ENCODE measurements around the gene CMTM4. TPM values are rescaled to one million over a fixed set of nuclear protein-coding genes. Genes with fewer than 3 reads are reported as not detected.
A peak's percentile ranks its signal among the peaks of the same experiment; 100 is the strongest.
"Not testable (repeated sequence)": the region's sequence is repeated elsewhere in the genome, so short reads cannot be mapped to it uniquely, and the experiment has no call there.

The CMTM4 gene
- total and polyA plus RNA-seq, 3 experiments from 2014 or later, result 0.20 to 4.4 (median 4.1) TPM

DNA sequence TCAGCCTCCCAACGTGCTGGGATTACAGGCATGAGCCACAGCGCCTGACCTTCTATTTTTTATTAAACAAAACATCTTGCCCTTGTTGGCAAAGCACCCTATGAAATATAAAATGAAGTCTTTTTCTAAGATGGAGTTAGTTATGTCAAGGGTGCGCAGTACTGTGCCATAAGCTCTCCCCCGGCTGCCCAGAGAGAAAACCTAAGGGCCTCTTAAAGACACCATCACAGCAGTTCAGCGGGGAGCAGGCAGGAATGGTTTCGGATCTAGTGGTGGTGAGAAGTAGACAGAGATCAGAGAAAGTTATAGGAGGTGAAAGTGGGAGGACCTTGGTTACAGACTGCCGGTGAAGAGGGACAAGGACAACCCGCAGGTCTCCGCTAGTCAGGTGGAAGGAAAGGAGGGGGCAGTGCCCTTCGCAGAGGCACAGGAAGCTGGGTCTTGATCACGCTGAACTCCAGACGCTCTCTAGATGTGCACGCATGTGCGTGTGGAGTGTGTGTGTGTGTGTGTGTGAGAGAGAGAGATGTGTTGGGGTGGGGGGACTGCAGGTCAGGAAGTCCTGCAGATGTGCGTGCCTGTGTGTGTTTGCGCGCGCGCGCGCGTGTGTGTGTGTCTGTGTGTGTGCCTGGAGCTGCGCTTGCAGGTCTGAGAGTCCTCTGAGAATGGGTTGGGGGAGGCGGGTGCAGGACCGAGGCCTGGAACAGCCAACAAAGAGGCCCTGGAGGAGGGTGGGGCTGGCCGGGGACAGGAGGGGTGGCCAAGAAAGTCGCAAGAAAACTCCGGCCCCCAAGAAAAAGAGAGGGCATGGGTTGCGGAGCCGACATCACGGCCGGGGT is 92.8 kb downstream of the CMTM4 start:
- POLR2A ChIA-PET, result interaction anchor here (0.7 to 2.2 kb wide), 12 partner anchors 14 to 269 kb away, joined by 3 to 15 read pairs (median 3); partner anchors contain the start of genes CKLF, CMTM2 and TK2
- Histone ChIP-seq H3K4me1 (ENCODE audit: insufficient read depth, low read length) (peaks cover 34% of the 10 kb centered on the region), H3K9me3 (ENCODE audit: low read length) (no peaks in the 10 kb centered on the region), H3K27ac (ENCODE audit: low read depth, low read length) (peak overlapping the region; percentile 65), H3K27me3 (ENCODE audit: insufficient read depth, low read length, poor library complexity, severe bottlenecking) (no peaks in the 10 kb centered on the region), H3K4me3 (ENCODE audit: low read length) (peak overlapping the region; percentile 83), H3K36me3 (ENCODE audit: insufficient read depth, low read length) (peaks cover under 1% of the 10 kb centered on the region)
- peak; percentile 51 to 92 (median 81) for DNase-seq
- H3K27ac Mint-ChIP-seq, result peak overlapping the region; percentile 84 to 98 (median 92)
- H3K9me3 Mint-ChIP-seq, result no peaks in the 10 kb centered on the region
- peaks cover 0 to 1% of the 10 kb centered on the region in 2 donors for H3K27me3 Mint-ChIP-seq
- CTCF ChIA-PET, result interaction anchor here (0.8 to 2.8 kb wide), 13 partner anchors 9 to 198 kb away, joined by 3 to 23 read pairs (median 4); partner anchors contain the start of genes CKLF and CMTM2
- H3K4me1 Mint-ChIP-seq, result peaks cover 34 to 50% (median 39%) of the 10 kb centered on the region in 3 donors
- H3K4me3 Mint-ChIP-seq, result peak overlapping the region; percentile 83 to 99 (median 90)
- peaks cover 0 to 14% (median 0%) of the 10 kb centered on the region in 3 donors for H3K36me3 Mint-ChIP-seq

DNA sequence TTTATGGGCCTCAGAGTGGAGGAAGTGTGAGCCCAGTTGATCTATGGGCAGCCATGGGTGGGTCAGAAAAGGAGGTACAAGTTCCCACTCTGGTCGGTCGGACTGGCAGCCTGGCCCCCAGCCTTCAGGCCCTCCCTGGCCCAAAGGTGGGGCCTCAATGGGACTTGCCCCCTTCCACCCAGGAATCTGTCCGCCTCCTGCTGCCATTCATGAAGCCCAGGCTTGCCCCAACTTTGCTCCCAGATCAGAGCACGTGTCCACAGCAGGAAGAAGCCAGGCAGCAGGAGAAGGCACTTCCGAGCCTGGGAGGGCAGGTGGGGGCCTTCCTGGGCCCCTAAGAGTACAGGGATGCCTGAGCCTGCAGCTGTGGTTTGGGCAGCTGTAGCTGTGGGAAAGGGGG is 95.1 kb downstream of the CMTM4 start:
- POLR2A ChIA-PET, result interaction anchor here (1.0 to 1.2 kb wide), 2 partner anchors 49 kb away, joined by 4 read pairs; partner anchors contain the start of gene CKLF
- no peaks in the 10 kb centered on the region for H3K36me3 ChIP-seq (ENCODE audit: insufficient read depth, low read length)
- DNase-seq, result no peak
- CTCF ChIA-PET, result interaction anchor here (0.8 to 5.3 kb wide), 5 partner anchors 12 to 196 kb away, joined by 3 to 24 read pairs (median 5); no protein-coding TSS in a partner anchor
- Mint-ChIP-seq H3K4me1 (peaks cover 27 to 46% (median 35%) of the 10 kb centered on the region in 3 donors), H3K27ac (no peak overlapping the region), H3K36me3 (peaks cover 0 to 12% (median 0%) of the 10 kb centered on the region in 3 donors), H3K27me3 (peaks cover 0 to 1% of the 10 kb centered on the region in 2 donors), H3K4me3 (no peak overlapping the region), H3K9me3 (no peaks in the 10 kb centered on the region)
- H3K27ac ChIP-seq (ENCODE audit: low read depth, low read length), result no peak overlapping the region
- H3K9me3 ChIP-seq (ENCODE audit: low read length), result no peaks in the 10 kb centered on the region
- no peak overlapping the region for H3K4me3 ChIP-seq (ENCODE audit: low read length)
- H3K27me3 ChIP-seq (ENCODE audit: insufficient read depth, low read length, poor library complexity, severe bottlenecking), result no peaks in the 10 kb centered on the region
- H3K4me1 ChIP-seq (ENCODE audit: insufficient read depth, low read length), result peaks cover 27% of the 10 kb centered on the region

DNA sequence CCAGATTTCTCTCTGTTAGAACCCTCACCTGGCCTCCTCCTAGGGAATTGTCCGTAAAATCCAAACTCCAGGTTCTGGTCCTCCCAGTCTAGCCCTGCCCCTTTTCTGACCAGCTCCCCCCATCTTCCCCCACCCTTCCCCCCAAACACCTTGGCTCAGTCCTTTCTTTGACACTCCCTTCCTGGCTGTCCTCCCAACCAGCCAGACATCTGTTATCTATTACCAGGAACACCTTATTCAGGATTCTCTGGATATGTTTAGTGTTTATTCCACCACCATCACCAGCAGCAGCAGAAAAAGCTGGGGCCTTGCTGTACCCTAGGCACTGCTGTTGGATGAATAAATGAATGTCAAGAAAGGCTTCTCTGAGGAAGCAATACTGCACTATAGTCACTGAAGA is 96.1 kb downstream of the CMTM4 start:
- Mint-ChIP-seq H3K9me3 (no peaks in the 10 kb centered on the region), H3K4me3 (no peak overlapping the region), H3K4me1 (peaks cover 19 to 36% (median 28%) of the 10 kb centered on the region in 3 donors), H3K36me3 (peaks cover 0 to 8% (median 0%) of the 10 kb centered on the region in 3 donors), H3K27ac (peak overlapping the region in 3 of 8 donors; percentile 1 to 91 (median 51)), H3K27me3 (no peaks in the 10 kb centered on the region)
- no peak for DNase-seq
- no peak overlapping the region for H3K4me3 ChIP-seq (ENCODE audit: low read length)
- no peaks in the 10 kb centered on the region for H3K9me3 ChIP-seq (ENCODE audit: low read length)
- no peak overlapping the region for H3K27ac ChIP-seq (ENCODE audit: low read depth, low read length)
- CTCF ChIA-PET, result interaction anchor here (0.8 to 5.3 kb wide), 3 partner anchors 11 to 80 kb away, joined by 3 to 24 read pairs (median 5); no protein-coding TSS in a partner anchor
- H3K27me3 ChIP-seq (ENCODE audit: insufficient read depth, low read length, poor library complexity, severe bottlenecking), result no peaks in the 10 kb centered on the region
- H3K4me1 ChIP-seq (ENCODE audit: insufficient read depth, low read length), result peaks cover 18% of the 10 kb centered on the region
- POLR2A ChIA-PET, result interaction anchor here (1.0 kb wide), 1 partner anchor 48 kb away, joined by 4 read pairs; the partner anchor contains the start of gene CKLF
- no peaks in the 10 kb centered on the region for H3K36me3 ChIP-seq (ENCODE audit: insufficient read depth, low read length)

GRCh38 chr16:66599726-66600125 is 96.8 kb downstream of the CMTM4 start:
- Mint-ChIP-seq H3K27me3 (no peaks in the 10 kb centered on the region), H3K27ac (peak overlapping the region in 4 of 8 donors; percentile 35 to 78 (median 54)), H3K9me3 (no peaks in the 10 kb centered on the region), H3K4me1 (peaks cover 19 to 36% (median 28%) of the 10 kb centered on the region in 3 donors), H3K4me3 (peak overlapping the region in 1 of 7 donors; percentile 46), H3K36me3 (peaks cover 0 to 8% (median 0%) of the 10 kb centered on the region in 3 donors)
- Histone ChIP-seq H3K4me3 (ENCODE audit: low read length) (no peak overlapping the region), H3K9me3 (ENCODE audit: low read length) (no peaks in the 10 kb centered on the region), H3K27ac (ENCODE audit: low read depth, low read length) (no peak overlapping the region), H3K4me1 (ENCODE audit: insufficient read depth, low read length) (peaks cover 18% of the 10 kb centered on the region), H3K36me3 (ENCODE audit: insufficient read depth, low read length) (no peaks in the 10 kb centered on the region), H3K27me3 (ENCODE audit: insufficient read depth, low read length, poor library complexity, severe bottlenecking) (no peaks in the 10 kb centered on the region)
- DNase-seq, result peak in 1 of 5 donors; percentile 42
- CTCF ChIA-PET, result interaction anchor here (1.2 to 5.3 kb wide), 3 partner anchors 8 to 36 kb away, joined by 3 to 24 read pairs (median 23); no protein-coding TSS in a partner anchor
- POLR2A ChIA-PET, result no interaction called here

- Histone ChIP-seq H3K4me1 (ENCODE audit: insufficient read depth, low read length) (peaks cover 8% of the 10 kb centered on the region), H3K36me3 (ENCODE audit: insufficient read depth, low read length) (no peaks in the 10 kb centered on the region), H3K4me3 (ENCODE audit: low read length) (no peak overlapping the region), H3K27me3 (ENCODE audit: insufficient read depth, low read length, poor library complexity, severe bottlenecking) (no peaks in the 10 kb centered on the region), H3K9me3 (ENCODE audit: low read length) (no peaks in the 10 kb centered on the region), H3K27ac (ENCODE audit: low read depth, low read length) (no peak overlapping the region)
- Mint-ChIP-seq H3K27ac (peak overlapping the region in 7 of 8 donors; percentile 9 to 85 (median 27)), H3K4me3 (no peak overlapping the region), H3K4me1 (peaks cover 14 to 29% (median 20%) of the 10 kb centered on the region in 3 donors), H3K36me3 (no peaks in the 10 kb centered on the region), H3K9me3 (no peaks in the 10 kb centered on the region), H3K27me3 (no peaks in the 10 kb centered on the region)
- DNase-seq, result no peak
- ChIA-PET CTCF (interaction anchor here (1.5 to 5.3 kb wide), 3 partner anchors 8 to 119 kb away, joined by 3 to 24 read pairs (median 23); no protein-coding TSS in a partner anchor), POLR2A (no interaction called here)
Observed at GRCh38 chr16:66598111-66598510, 98.4 kb downstream of the CMTM4 start.

DNA sequence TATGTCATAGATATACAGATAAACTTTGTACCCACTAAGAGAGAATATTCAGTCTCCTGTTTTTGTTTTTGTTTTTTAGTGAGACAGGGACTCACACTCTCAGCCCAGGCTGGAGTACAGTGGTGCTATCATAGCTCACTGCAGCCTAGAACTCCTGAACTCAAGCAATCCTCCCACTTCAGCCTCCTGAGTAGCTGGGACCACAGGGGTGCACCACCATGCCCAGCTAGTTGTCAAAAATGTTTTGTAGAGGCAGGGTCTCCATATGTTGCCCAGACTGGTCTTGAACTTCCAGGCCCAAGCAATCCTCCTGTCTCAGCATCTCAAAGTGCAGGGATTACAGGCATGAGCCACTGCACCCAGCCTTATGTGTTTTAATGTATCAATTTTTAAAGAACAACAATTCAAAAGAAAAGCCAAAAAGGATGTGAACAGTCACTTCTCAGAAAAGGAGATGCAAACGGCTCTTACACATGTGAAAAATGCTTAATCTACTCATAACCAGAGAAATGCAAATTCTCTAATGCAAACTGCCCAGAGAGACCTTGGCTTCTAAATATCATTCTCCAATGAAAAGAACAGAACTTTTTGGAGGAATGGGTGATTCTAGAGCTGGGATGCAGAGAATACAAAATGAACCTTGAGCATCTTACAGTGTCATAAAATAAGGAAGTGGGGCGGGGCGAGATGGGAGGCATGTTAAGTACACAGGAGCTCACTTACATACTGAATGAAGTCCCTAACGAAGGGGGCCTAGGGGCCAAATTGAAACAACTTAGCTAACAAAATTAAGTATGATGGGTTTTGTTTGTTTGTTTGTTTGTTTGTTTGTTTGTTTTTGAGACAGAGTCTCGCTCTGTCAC is 99.3 kb downstream of the CMTM4 start:
- no peak for DNase-seq
- peaks cover 8% of the 10 kb centered on the region for H3K4me1 ChIP-seq (ENCODE audit: insufficient read depth, low read length)
- no peaks in the 10 kb centered on the region for H3K9me3 ChIP-seq (ENCODE audit: low read length)
- no peaks in the 10 kb centered on the region for H3K27me3 ChIP-seq (ENCODE audit: insufficient read depth, low read length, poor library complexity, severe bottlenecking)
- Mint-ChIP-seq H3K4me1 (peaks cover 10 to 25% (median 15%) of the 10 kb centered on the region in 3 donors), H3K27me3 (no peaks in the 10 kb centered on the region), H3K9me3 (no peaks in the 10 kb centered on the region), H3K27ac (peak overlapping the region in 7 of 8 donors; percentile 11 to 92 (median 33)), H3K4me3 (no peak overlapping the region), H3K36me3 (no peaks in the 10 kb centered on the region)
- H3K27ac ChIP-seq (ENCODE audit: low read depth, low read length), result no peak overlapping the region
- CTCF ChIA-PET, result interaction anchor here (0.6 to 5.3 kb wide), 4 partner anchors 8 to 234 kb away, joined by 3 to 24 read pairs (median 13); partner anchors contain the start of genes CMTM2 and NAE1
- POLR2A ChIA-PET, result no interaction called here
- H3K4me3 ChIP-seq (ENCODE audit: low read length), result no peak overlapping the region
- no peaks in the 10 kb centered on the region for H3K36me3 ChIP-seq (ENCODE audit: insufficient read depth, low read length)

- not testable (repeated sequence) for H3K36me3 ChIP-seq (ENCODE audit: insufficient read depth, low read length); H3K27me3 ChIP-seq (ENCODE audit: insufficient read depth, low read length, poor library complexity, severe bottlenecking); H3K9me3 ChIP-seq (ENCODE audit: low read length); H3K4me3 ChIP-seq (ENCODE audit: low read length); DNase-seq; H3K4me1 ChIP-seq (ENCODE audit: insufficient read depth, low read length); H3K36me3 Mint-ChIP-seq; H3K27ac ChIP-seq (ENCODE audit: low read depth, low read length); H3K27me3 Mint-ChIP-seq; H3K9me3 Mint-ChIP-seq; H3K4me3 Mint-ChIP-seq
- ChIA-PET CTCF (interaction anchor here (0.7 to 4.4 kb wide), 4 partner anchors 11 to 234 kb away, joined by 3 to 23 read pairs (median 3); partner anchors contain the start of gene NAE1), POLR2A (interaction anchor here (0.6 kb wide), 1 partner anchor 128 kb away, joined by 3 read pairs; no protein-coding TSS in a partner anchor)
- Mint-ChIP-seq H3K27ac (peak overlapping the region in 1 of 8 donors; percentile 50), H3K4me1 (peaks cover 10 to 25% (median 15%) of the 10 kb centered on the region in 3 donors)
Observed at GRCh38 chr16:66596559-66596958, 100.0 kb downstream of the CMTM4 start.

Data from CD8-positive, alpha-beta memory T cell (primary cell).